GM10266 (cell line): ENCODE results near the gene NKX1-2.

Experiments used
- DNase-seq: peaks from one replicate; pipeline ENCODE4 v3.0.0; 2012; ENCODE audit errors: extremely low spot score
- CTCF ChIP-seq: IDR thresholded peaks from 2 replicates; pipeline ENCODE4 v1.5.1; 2012; ENCODE audit warnings: mild to moderate bottlenecking, low read depth; ENCODE audit not compliant: control insufficient read depth, insufficient read depth; ENCODE audit errors: missing control alignments

NKX1-2 gene

GRCh38 chr10:124409696-124410095 lies 40.1 kb downstream of the NKX1-2 start:
- no peak for DNase-seq
- TF ChIP-seq CTCF: no peak

- TF ChIP-seq CTCF: no peak
- DNase-seq: no peak
Measured at GRCh38 chr10:124408357-124408756, 41.5 kb downstream of the NKX1-2 start.

GRCh38 chr10:124407456-124407855 lies 42.4 kb downstream of the NKX1-2 start:
- TF ChIP-seq CTCF: no peak
- no peak for DNase-seq

- TF ChIP-seq CTCF: peak; percentile 61
- peak; percentile 71 for DNase-seq
Measured at GRCh38 chr10:124403548-124403947, 46.3 kb downstream of the NKX1-2 start.

- no peak for DNase-seq
- no peak for TF ChIP-seq CTCF
Measured at GRCh38 chr10:124402273-124402672, 47.6 kb downstream of the NKX1-2 start.

- no peak for DNase-seq
- no peak for TF ChIP-seq CTCF
Measured at GRCh38 chr10:124401633-124402032, 48.2 kb downstream of the NKX1-2 start.
